Measurements from ENCODE around the gene RBBP5.

Gene RBBP5

DNA sequence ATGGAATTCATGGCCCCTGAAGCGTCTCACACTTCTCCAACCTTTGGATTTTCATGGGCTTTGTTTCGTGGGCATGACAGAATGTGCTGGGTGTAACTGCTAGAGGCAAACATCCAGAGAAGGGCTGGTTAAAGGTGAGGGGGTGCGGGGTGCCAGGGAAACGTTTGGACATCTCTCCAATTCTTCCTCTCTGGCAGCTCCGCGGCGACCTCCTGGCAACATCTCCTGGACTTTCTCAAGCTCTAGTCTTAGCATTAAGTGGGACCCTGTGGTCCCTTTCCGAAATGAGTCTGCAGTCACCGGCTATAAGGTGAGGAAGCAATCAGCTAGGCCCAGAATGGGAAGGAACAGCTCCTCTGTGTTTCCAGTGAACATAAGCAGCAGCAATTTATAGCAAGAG lies 49.5 kb downstream of the RBBP5 start:
- H3K79me2 ChIP-seq (ENCODE audit: insufficient read depth, low read depth), result no peaks in the 10 kb centered on the region
- H3K27me3 ChIP-seq (ENCODE audit: insufficient read depth, low read depth), result no peaks in the 10 kb centered on the region; the same call in 1 of the 2 replicates
- no peak overlapping the region for H2AFZ ChIP-seq (ENCODE audit: low read depth)
- H3K4me3 ChIP-seq (IDR thresholded peaks at IDR 0.05; ENCODE audit: insufficient read depth, low read depth, low read length), result no peak overlapping the region
- no peak overlapping the region for H3K27ac ChIP-seq
- H3K36me3 ChIP-seq (ENCODE audit: insufficient read depth), result no peaks in the 10 kb centered on the region
- no peak overlapping the region for H3K9ac ChIP-seq
- no peaks in the 10 kb centered on the region for H3K4me1 ChIP-seq (ENCODE audit: low read depth, poor library complexity, severe bottlenecking)
- no peaks in the 10 kb centered on the region for H4K20me1 ChIP-seq (ENCODE audit: insufficient read depth)
- no peak overlapping the region for H3K4me2 ChIP-seq
- TF ChIP-seq, protein P1, sequence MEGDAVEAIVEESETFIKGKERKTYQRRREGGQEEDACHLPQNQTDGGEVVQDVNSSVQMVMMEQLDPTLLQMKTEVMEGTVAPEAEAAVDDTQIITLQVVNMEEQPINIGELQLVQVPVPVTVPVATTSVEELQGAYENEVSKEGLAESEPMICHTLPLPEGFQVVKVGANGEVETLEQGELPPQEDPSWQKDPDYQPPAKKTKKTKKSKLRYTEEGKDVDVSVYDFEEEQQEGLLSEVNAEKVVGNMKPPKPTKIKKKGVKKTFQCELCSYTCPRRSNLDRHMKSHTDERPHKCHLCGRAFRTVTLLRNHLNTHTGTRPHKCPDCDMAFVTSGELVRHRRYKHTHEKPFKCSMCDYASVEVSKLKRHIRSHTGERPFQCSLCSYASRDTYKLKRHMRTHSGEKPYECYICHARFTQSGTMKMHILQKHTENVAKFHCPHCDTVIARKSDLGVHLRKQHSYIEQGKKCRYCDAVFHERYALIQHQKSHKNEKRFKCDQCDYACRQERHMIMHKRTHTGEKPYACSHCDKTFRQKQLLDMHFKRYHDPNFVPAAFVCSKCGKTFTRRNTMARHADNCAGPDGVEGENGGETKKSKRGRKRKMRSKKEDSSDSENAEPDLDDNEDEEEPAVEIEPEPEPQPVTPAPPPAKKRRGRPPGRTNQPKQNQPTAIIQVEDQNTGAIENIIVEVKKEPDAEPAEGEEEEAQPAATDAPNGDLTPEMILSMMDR (conservative IDR thresholded peaks at IDR 0.05; ENCODE audit: low read depth, low read length), result no peak

DNA sequence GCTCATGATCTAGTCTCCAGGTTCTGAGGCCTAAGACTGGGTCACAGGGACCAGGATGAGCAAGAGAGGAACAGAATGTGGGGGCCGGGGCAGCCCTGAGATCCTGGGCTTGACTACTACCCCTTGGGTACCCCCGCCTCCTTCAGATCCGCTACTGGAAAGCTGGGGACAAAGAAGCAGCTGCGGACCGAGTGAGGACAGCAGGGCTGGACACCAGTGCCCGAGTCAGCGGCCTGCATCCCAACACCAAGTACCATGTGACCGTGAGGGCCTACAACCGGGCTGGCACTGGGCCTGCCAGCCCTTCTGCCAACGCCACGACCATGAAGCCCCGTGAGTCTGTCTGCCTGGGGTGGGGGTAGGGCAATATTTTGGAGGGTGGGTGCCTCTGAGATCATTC lies 50.0 kb downstream of the RBBP5 start:
- no peak overlapping the region for H3K4me3 ChIP-seq (IDR thresholded peaks at IDR 0.05; ENCODE audit: insufficient read depth, low read depth, low read length)
- H4K20me1 ChIP-seq (ENCODE audit: insufficient read depth), result no peaks in the 10 kb centered on the region
- no peak overlapping the region for H3K4me2 ChIP-seq
- H3K4me1 ChIP-seq (ENCODE audit: low read depth, poor library complexity, severe bottlenecking), result no peaks in the 10 kb centered on the region
- no peak overlapping the region for H3K27ac ChIP-seq
- H3K9ac ChIP-seq, result no peak overlapping the region
- no peak overlapping the region for H2AFZ ChIP-seq (ENCODE audit: low read depth)
- no peaks in the 10 kb centered on the region; the same call in 1 of the 2 replicates for H3K27me3 ChIP-seq (ENCODE audit: insufficient read depth, low read depth)
- H3K36me3 ChIP-seq (ENCODE audit: insufficient read depth), result no peaks in the 10 kb centered on the region
- no peaks in the 10 kb centered on the region for H3K79me2 ChIP-seq (ENCODE audit: insufficient read depth, low read depth)
- TF ChIP-seq, protein P1 (conservative IDR thresholded peaks at IDR 0.05; ENCODE audit: low read depth, low read length), result no peak

DNA sequence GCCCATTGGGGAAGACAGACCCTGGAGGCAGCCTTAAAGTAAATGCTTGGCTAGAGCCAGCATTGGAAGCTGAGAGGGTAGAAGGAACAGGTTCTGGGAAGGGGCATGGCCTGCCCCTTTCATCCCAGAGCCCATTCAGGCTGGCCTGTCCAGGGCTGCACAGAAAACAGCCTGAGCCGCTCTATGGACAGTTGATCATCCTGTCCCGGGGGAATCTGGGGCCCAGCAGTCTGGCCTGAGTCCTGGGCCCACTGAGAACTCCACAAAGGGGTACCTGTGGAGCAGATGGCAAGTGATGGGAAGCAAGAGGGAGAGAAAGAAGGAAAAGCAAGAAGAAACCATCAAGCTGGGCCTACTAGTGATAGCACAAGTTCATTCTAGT lies 50.8 kb downstream of the RBBP5 start:
- TF ChIP-seq, protein P1 (conservative IDR thresholded peaks at IDR 0.05; ENCODE audit: low read depth, low read length), result no peak
- no peaks in the 10 kb centered on the region for H3K36me3 ChIP-seq (ENCODE audit: insufficient read depth)
- H3K79me2 ChIP-seq (ENCODE audit: insufficient read depth, low read depth), result no peaks in the 10 kb centered on the region
- no peak overlapping the region for H3K9ac ChIP-seq
- H3K4me2 ChIP-seq, result no peak overlapping the region
- H3K4me1 ChIP-seq (ENCODE audit: low read depth, poor library complexity, severe bottlenecking), result no peaks in the 10 kb centered on the region
- no peak overlapping the region for H2AFZ ChIP-seq (ENCODE audit: low read depth)
- no peak overlapping the region for H3K4me3 ChIP-seq (IDR thresholded peaks at IDR 0.05; ENCODE audit: insufficient read depth, low read depth, low read length)
- no peaks in the 10 kb centered on the region; the same call in 1 of the 2 replicates for H3K27me3 ChIP-seq (ENCODE audit: insufficient read depth, low read depth)
- no peaks in the 10 kb centered on the region for H4K20me1 ChIP-seq (ENCODE audit: insufficient read depth)
- H3K27ac ChIP-seq, result no peak overlapping the region

DNA sequence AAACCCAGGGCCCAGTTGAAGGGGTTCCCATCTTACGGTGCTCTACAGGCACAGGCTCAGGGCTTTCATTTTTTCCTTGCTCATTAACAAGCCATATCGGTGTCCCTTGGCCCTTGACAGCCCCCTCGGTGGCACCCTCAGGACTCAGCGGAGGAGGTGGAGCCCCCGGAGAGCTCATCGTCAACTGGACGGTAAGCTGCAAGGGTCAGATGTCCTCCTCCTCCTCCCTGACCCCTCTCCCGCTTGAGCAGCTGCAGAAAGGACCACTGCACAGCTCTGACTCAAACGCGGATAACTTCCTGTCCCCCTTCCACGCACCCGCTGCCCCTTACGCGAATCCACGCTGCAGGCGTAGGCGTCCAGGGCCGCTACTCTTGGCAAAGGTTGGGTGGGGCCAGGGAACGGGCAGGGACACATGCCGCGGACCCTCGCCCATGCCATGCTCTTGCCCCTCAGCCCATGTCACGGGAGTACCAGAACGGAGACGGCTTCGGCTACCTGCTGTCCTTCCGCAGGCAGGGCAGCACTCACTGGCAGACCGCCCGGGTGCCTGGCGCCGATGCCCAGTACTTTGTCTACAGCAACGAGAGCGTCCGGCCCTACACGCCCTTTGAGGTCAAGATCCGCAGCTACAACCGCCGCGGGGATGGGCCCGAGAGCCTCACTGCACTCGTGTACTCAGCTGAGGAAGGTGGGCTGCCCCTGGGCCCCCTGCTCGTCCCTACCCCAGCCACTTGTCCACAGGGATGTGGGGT lies 52.2 kb downstream of the RBBP5 start:
- Histone ChIP-seq H3K79me2 (ENCODE audit: insufficient read depth, low read depth) (no peaks in the 10 kb centered on the region), H3K9ac (no peak overlapping the region), H2AFZ (ENCODE audit: low read depth) (no peak overlapping the region), H4K20me1 (ENCODE audit: insufficient read depth) (no peaks in the 10 kb centered on the region), H3K4me2 (no peak overlapping the region), H3K4me3 (IDR thresholded peaks at IDR 0.05; ENCODE audit: insufficient read depth, low read depth, low read length) (no peak overlapping the region), H3K36me3 (ENCODE audit: insufficient read depth) (no peaks in the 10 kb centered on the region), H3K27me3 (ENCODE audit: insufficient read depth, low read depth) (peaks cover 9% of the 10 kb centered on the region), H3K4me1 (ENCODE audit: low read depth, poor library complexity, severe bottlenecking) (no peaks in the 10 kb centered on the region), H3K27ac (no peak overlapping the region)
- TF ChIP-seq, protein P1 (conservative IDR thresholded peaks at IDR 0.05; ENCODE audit: low read depth, low read length), result no peak
